IPS-15b (cell line): Measurements from ENCODE around the gene PSMC1.
"Not testable (repeated sequence)": the region's sequence is repeated elsewhere in the genome, so short reads cannot be mapped to it uniquely, and the experiment has no call there.

Experiments used
- H3K27me3 ChIP-seq: one replicate; pipeline ENCODE4 v1.6.1; 2013; ENCODE audit warnings: low read length; ENCODE audit not compliant: control insufficient read depth, insufficient read depth
- H3K36me3 ChIP-seq: one replicate; pipeline ENCODE4 v1.6.1; 2013; ENCODE audit warnings: low read length; ENCODE audit not compliant: control insufficient read depth, insufficient read depth
- H3K4me1 ChIP-seq: one replicate; pipeline ENCODE4 v1.6.1; 2013; ENCODE audit warnings: mild to moderate bottlenecking, low read length; ENCODE audit not compliant: control insufficient read depth, insufficient read depth
- H3K4me3 ChIP-seq: one replicate; pipeline ENCODE4 v1.5.1; 2013; ENCODE audit warnings: low read depth, low read length
- H3K9ac ChIP-seq: one replicate; pipeline ENCODE4 v1.6.1; 2013; ENCODE audit warnings: low read depth, mild to moderate bottlenecking, low read length
- H3K9me3 ChIP-seq: one replicate; pipeline ENCODE4 v1.6.1; 2013; ENCODE audit warnings: mild to moderate bottlenecking, low read length; ENCODE audit not compliant: control insufficient read depth, insufficient read depth

Gene PSMC1

GRCh38 chr14:90256354-90257131 lies at the start of gene PSMC1:
TSS of gene PSMC1 (plus strand) at chr14:90256553. CDS start at chr14:90256598, 45 bp downstream.
- no peaks in the 10 kb centered on the region for H3K27me3 ChIP-seq
- peaks cover 9% of the 10 kb centered on the region for H3K36me3 ChIP-seq
- H3K4me1 ChIP-seq = no peaks in the 10 kb centered on the region
- H3K9ac ChIP-seq = peak within 1 kb of the TSS; percentile 89
- peak within 1 kb of the TSS; percentile 88 for H3K4me3 ChIP-seq
- no peaks in the 10 kb centered on the region for H3K9me3 ChIP-seq

GRCh38 chr14:90213099-90213748 lies 43.1 kb upstream of the PSMC1 start:
- H3K36me3 ChIP-seq = no peaks in the 10 kb centered on the region
- H3K4me3 ChIP-seq = no peak overlapping the region
- H3K9ac ChIP-seq = no peak overlapping the region
- no peaks in the 10 kb centered on the region for H3K27me3 ChIP-seq
- H3K9me3 ChIP-seq = peaks cover 5% of the 10 kb centered on the region
- H3K4me1 ChIP-seq = no peaks in the 10 kb centered on the region

DNA sequence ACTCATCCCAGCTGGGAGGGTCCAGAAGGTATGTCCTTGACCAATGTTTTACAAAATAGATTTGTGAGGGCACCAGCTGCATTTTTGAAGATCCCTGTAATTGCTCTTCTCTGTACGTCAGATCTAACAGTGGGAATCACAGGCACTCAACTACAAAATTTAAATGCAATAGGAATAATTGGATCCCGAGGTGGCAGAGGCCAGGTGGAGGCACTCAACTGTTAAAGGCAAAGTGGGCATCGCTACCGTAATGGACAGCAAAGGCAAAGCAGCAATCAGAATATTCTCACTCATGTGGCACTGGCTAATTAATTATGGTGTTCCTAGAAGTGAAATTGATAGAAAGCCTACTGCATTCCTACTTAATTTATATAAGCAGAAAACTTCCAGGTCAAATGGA lies 27.9 kb upstream of the PSMC1 start:
- H3K9ac ChIP-seq = no peak overlapping the region
- H3K36me3 ChIP-seq = no peaks in the 10 kb centered on the region
- no peaks in the 10 kb centered on the region for H3K9me3 ChIP-seq
- H3K4me1 ChIP-seq = no peaks in the 10 kb centered on the region
- H3K27me3 ChIP-seq = peaks cover 6% of the 10 kb centered on the region
- H3K4me3 ChIP-seq = no peak overlapping the region

DNA sequence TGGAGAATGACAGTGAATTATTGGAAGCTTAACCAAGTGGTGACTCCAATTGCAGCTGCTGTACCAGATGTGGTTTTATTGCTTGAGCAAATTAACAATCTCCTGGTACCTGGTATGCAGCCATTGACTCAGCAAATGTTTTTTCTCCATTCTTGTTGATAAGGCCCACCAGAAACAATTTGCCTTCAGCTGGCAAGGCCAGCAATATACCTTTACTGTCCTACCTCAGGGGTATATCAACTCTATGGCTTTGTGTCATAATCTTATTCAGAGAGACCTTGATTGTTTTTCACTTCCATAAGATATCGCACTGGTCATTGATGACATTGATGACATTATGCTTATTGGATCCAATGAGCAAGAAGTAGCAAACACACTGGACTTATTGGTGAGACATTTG lies 26.4 kb upstream of the PSMC1 start:
- H3K4me3 ChIP-seq, H3K36me3 ChIP-seq, H3K9me3 ChIP-seq, H3K9ac ChIP-seq, H3K4me1 ChIP-seq: not testable (repeated sequence)
- peaks cover 20% of the 10 kb centered on the region for H3K27me3 ChIP-seq

- Histone ChIP-seq H3K9me3 (peaks cover 8% of the 10 kb centered on the region), H3K4me1 (no peaks in the 10 kb centered on the region), H3K4me3 (no peak overlapping the region), H3K9ac (no peak overlapping the region), H3K36me3 (no peaks in the 10 kb centered on the region), H3K27me3 (peaks cover 20% of the 10 kb centered on the region)
Observed at GRCh38 chr14:90235179-90235976, 21.0 kb upstream of the PSMC1 start.

DNA sequence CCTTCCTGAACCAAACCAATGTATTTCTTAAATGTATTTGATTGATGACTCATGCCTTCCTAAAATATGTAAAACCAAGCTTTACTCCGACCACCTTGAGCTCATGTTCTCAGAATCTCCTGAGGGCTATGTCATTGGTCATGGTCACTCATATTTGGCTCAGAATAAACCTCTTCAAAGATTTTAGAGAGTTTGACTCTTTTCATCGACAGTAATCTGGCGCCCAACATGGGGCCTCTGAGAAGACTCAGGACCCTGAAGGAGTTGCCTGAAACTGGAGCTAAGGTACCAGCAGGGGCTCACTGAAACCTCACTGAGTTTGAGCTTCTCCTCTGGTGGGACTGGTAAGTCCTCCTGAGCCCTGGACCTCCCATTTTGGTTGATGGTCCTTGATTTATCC lies 17.2 kb upstream of the PSMC1 start:
- Histone ChIP-seq H3K9ac (no peak overlapping the region), H3K4me3 (no peak overlapping the region), H3K27me3 (peaks cover 10% of the 10 kb centered on the region), H3K36me3 (no peaks in the 10 kb centered on the region), H3K9me3 (peaks cover 8% of the 10 kb centered on the region), H3K4me1 (no peaks in the 10 kb centered on the region)

- H3K9ac ChIP-seq = no peak overlapping the region
- H3K4me1 ChIP-seq = no peaks in the 10 kb centered on the region
- no peaks in the 10 kb centered on the region for H3K36me3 ChIP-seq
- H3K27me3 ChIP-seq = no peaks in the 10 kb centered on the region
- no peak overlapping the region for H3K4me3 ChIP-seq
- H3K9me3 ChIP-seq = peaks cover 8% of the 10 kb centered on the region
Observed at GRCh38 chr14:90242444-90242843, 13.9 kb upstream of the PSMC1 start.

DNA sequence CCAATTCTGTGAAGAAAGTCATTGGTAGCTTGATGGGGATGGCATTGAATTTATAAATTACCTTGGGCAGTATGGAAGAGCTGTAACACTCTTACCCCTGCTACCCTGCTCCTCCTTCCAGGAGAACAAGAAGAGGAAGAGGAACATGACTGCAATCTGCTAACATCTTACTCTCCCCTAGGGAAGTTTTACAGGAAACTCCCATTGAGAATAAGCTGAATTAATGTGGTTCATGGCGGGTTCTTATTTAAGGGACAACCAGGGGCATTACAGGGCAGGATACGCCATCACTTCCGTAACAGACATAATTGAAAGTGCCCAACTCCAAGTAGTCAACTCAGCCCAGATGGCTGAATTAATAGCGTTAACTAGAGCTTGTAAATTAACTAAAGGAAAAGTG lies 9.4 kb upstream of the PSMC1 start:
- Histone ChIP-seq H3K4me1 (no peaks in the 10 kb centered on the region), H3K36me3 (no peaks in the 10 kb centered on the region), H3K9me3 (no peaks in the 10 kb centered on the region), H3K4me3 (no peak overlapping the region), H3K9ac (no peak overlapping the region), H3K27me3 (no peaks in the 10 kb centered on the region)

DNA sequence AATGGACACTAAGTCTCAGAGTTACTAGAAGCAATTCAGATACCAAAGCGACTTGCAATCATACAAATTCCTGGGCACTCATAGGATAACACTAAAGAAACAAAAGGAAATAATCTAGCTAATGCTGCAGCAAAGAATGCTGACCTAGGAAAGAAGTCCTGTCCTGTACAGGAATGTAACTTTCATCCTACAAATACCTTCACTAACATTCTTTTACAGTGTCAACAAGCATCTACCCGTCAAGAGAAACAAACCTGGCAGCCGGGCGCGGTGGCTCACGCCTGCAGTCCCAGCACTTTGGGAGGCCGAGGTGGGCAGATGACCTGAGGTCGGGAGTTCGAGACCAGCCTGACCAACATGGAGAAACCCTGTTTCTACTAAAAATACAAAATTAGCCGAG lies 8.9 kb upstream of the PSMC1 start:
- H3K4me1 ChIP-seq, H3K4me3 ChIP-seq, H3K9me3 ChIP-seq, H3K9ac ChIP-seq, H3K36me3 ChIP-seq, H3K27me3 ChIP-seq: not testable (repeated sequence)

DNA sequence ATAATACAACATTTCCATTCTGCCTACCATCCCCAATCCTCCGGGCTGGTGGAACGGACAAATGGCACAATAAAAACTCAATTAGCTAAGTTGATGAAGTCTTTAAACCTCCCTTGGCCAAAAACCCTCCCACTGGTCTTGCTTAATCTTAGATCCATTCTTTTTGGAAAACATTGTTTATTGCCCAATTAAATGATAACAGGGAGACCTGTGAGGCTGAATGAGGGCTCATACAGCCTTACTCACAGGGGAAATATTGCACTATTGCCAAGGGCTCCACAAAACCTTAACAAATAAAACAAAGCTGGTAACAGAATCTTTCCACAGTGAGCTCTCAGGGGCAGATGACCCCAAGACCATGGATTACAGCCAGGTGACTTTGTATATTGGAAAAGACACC lies 7.8 kb upstream of the PSMC1 start:
- H3K36me3 ChIP-seq = no peaks in the 10 kb centered on the region
- no peaks in the 10 kb centered on the region for H3K9me3 ChIP-seq
- no peaks in the 10 kb centered on the region for H3K27me3 ChIP-seq
- H3K4me1 ChIP-seq = no peaks in the 10 kb centered on the region
- H3K4me3 ChIP-seq = no peak overlapping the region
- H3K9ac ChIP-seq = no peak overlapping the region

DNA sequence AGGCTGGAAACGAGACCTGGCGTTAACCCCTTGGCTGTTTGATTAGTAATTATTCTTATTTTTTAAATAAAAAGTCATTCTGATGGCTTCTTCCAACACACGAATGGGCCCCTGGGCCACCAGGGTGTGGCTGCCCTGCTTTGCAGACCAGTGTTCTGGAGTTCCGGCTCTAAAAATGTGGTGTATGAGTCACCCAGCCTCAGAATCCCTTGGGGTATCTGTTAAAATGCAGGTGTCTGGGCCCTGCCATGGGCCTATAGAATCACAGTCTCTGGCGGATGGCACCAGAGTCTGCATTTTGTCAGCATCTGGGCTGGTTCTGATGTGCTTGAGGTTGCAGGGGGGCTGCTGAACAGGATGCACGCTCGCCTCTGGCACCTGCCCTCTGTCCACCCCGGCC lies 2.5 kb upstream of the PSMC1 start:
- no peaks in the 10 kb centered on the region for H3K36me3 ChIP-seq
- no peak overlapping the region for H3K4me3 ChIP-seq
- H3K4me1 ChIP-seq = no peaks in the 10 kb centered on the region
- no peak overlapping the region for H3K9ac ChIP-seq
- H3K9me3 ChIP-seq = no peaks in the 10 kb centered on the region
- H3K27me3 ChIP-seq = no peaks in the 10 kb centered on the region
